Measurements from ENCODE around the gene C1orf226.
A peak's percentile ranks its signal among the peaks of the same experiment; 100 is the strongest.

Gene C1orf226, protein sequence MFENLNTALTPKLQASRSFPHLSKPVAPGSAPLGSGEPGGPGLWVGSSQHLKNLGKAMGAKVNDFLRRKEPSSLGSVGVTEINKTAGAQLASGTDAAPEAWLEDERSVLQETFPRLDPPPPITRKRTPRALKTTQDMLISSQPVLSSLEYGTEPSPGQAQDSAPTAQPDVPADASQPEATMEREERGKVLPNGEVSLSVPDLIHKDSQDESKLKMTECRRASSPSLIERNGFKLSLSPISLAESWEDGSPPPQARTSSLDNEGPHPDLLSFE

GRCh38 chr1:162381383-162381782, at the start of gene C1orf226:
Gene C1orf226 (plus strand): TSS chr1:162381728. CDS start chr1:162381902, 174 bp downstream.
- TF ChIP-seq, protein P1, sequence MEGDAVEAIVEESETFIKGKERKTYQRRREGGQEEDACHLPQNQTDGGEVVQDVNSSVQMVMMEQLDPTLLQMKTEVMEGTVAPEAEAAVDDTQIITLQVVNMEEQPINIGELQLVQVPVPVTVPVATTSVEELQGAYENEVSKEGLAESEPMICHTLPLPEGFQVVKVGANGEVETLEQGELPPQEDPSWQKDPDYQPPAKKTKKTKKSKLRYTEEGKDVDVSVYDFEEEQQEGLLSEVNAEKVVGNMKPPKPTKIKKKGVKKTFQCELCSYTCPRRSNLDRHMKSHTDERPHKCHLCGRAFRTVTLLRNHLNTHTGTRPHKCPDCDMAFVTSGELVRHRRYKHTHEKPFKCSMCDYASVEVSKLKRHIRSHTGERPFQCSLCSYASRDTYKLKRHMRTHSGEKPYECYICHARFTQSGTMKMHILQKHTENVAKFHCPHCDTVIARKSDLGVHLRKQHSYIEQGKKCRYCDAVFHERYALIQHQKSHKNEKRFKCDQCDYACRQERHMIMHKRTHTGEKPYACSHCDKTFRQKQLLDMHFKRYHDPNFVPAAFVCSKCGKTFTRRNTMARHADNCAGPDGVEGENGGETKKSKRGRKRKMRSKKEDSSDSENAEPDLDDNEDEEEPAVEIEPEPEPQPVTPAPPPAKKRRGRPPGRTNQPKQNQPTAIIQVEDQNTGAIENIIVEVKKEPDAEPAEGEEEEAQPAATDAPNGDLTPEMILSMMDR (IDR thresholded peaks at IDR 0.05; ENCODE audit: insufficient read depth, low read depth, low read length, missing control alignments): no peak
- H3K4me3 ChIP-seq (ENCODE audit: low read length): no peak within 1 kb of the TSS
- peak; percentile 88 for DNase-seq (ENCODE audit: low read depth)

GRCh38 chr1:162333991-162334390, 47.5 kb upstream of the C1orf226 start:
- H3K4me3 ChIP-seq (ENCODE audit: low read length): no peak overlapping the region
- DNase-seq (ENCODE audit: low read depth): no peak
- TF ChIP-seq, protein P1 (IDR thresholded peaks at IDR 0.05; ENCODE audit: insufficient read depth, low read depth, low read length, missing control alignments): no peak

DNA sequence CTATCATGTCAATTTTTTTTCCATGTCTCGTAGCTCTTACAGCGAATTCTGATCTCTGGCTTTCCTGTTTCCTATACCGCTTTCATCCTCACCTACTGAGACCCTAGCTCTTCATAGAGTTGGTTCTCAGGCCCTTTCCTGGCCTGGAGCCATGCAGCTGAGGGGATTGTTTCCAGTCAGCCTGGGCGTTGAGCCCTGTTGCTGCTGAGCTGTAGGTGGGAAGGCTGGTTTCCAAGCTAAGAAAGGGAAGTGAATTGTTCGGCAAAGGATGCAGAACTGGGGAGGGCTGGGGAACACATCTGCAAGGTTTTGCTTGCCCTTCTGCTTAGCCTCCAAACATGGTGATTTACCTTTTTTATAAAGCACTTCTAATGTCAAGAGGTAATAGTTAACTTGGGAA, 46.4 kb upstream of the C1orf226 start:
- TF ChIP-seq, protein P1 (IDR thresholded peaks at IDR 0.05; ENCODE audit: insufficient read depth, low read depth, low read length, missing control alignments): no peak
- H3K4me3 ChIP-seq (ENCODE audit: low read length): no peak overlapping the region

DNA sequence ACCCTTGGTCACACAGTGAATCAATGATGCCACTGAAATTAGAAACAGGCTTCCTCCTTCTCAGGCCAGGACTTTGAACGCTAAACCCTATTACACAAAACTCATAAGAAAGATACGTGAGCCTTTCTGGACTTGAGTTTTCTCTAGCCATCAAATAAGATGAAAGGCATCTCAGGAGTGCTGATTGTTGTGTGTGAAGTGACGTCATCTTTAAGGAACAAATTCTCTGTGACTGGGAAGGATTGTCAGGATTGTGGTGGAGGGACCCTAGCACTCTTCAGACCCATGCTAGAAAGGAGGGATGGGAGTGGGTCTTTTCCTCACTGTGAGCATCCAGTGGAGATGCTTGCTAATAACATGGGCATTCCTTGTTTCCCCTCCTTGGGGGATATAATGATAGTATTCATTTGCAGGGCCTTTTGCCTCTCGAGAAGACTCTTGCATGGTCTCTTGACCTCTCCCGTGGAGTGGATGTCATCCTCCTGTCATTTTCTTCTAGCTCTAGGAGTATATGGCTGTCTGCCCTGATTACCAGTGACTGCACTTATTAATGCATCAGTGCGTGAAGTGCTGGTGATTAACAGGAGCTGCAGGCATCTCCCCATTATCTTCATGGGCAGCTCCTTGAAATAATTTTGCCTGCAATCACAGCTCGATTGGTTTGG, 44.8 kb upstream of the C1orf226 start:
- DNase-seq (ENCODE audit: low read depth): no peak
- TF ChIP-seq, protein P1 (IDR thresholded peaks at IDR 0.05; ENCODE audit: insufficient read depth, low read depth, low read length, missing control alignments): no peak
- H3K4me3 ChIP-seq (ENCODE audit: low read length): no peak overlapping the region

More for the DNA sequence above, 46.4 kb upstream of the C1orf226 start:
- DNase-seq (ENCODE audit: low read depth): no peak

DNA sequence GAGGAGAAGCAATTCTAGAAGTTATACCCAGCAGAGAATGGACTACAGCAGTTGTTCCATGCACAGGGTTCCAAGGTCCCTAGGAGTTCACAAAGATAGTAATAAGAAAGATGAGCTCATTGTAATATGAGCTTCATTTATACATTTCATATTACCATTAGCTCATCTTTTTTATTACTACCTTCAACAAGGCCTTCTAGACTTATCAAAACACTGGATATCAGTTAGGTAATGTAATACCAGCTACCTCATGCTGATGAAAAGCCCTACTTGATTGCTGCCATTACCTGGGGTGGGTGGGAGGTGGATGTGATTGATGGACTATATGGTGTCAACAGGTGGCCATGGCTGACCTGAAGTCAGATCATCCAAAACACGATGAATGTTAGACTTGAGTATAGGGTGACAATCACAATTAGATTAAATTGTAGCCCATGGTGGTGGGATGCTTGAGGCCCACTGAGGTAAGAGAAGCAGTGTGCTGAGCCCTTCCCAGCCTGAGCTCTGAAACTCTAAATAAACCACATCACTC, 39.0 kb upstream of the C1orf226 start:
- TF ChIP-seq, protein P1 (IDR thresholded peaks at IDR 0.05; ENCODE audit: insufficient read depth, low read depth, low read length, missing control alignments): no peak
- no peak for DNase-seq (ENCODE audit: low read depth)
- no peak overlapping the region for H3K4me3 ChIP-seq (ENCODE audit: low read length)

DNA sequence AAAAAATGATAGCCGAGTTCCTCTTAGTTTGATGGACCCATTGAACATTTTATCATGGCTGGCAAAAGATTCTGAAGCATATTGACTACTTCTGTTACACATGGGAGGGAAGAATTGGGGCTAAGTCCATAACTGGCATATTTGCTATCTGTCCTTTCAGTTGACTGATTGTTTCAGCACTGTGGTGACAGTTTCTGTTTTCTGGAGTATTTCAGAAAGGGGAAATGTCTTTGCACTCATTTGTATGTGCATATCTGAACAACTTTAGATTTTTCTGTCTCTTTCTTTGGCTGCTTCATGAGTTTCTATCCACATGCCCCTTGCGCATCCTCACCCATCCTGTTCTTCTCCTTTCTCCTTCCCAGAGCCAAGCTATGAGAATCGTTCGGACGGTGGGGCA, 38.1 kb upstream of the C1orf226 start:
- H3K4me3 ChIP-seq (ENCODE audit: low read length): no peak overlapping the region
- TF ChIP-seq, protein P1 (IDR thresholded peaks at IDR 0.05; ENCODE audit: insufficient read depth, low read depth, low read length, missing control alignments): no peak
- no peak for DNase-seq (ENCODE audit: low read depth)

Measured in epithelial cell of esophagus (primary cell).